RWPE1 (cell line): ENCODE results near the gene RAE1.

Source experiments
- CTCF ChIA-PET: fragments of 350-600 bp; sonication (Branson Sonifier 250); formaldehyde crosslinking; extraction: SDS; loops from one replicate; lab custom pipeline; 2021; lab: Yijun Ruan, JAX
- POLR2A ChIA-PET: fragments of 400-600 bp; formaldehyde crosslinking; extraction: SDS; loops from one replicate; lab custom pipeline; 2020; ENCODE audit warnings: antibody characterized with exemption; ENCODE audit not compliant: low non-redundant PET; lab: Yijun Ruan, JAX
- DNase-seq: peaks from one replicate; pipeline ENCODE4 v3.0.0; 2012; ENCODE audit warnings: low spot score
- H3K27ac ChIP-seq: fragments of 450-650 bp; 2 replicates; pipeline ENCODE4 v1.5.1; 2017
- TF ChIP-seq, protein P1 (sequence below): fragments of 450-650 bp; conservative IDR thresholded peaks from 2 replicates; pipeline ENCODE4 v1.5.1; 2017; ENCODE audit warnings: low read depth, mild to moderate bottlenecking

RAE1 gene, protein sequence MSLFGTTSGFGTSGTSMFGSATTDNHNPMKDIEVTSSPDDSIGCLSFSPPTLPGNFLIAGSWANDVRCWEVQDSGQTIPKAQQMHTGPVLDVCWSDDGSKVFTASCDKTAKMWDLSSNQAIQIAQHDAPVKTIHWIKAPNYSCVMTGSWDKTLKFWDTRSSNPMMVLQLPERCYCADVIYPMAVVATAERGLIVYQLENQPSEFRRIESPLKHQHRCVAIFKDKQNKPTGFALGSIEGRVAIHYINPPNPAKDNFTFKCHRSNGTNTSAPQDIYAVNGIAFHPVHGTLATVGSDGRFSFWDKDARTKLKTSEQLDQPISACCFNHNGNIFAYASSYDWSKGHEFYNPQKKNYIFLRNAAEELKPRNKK

DNA sequence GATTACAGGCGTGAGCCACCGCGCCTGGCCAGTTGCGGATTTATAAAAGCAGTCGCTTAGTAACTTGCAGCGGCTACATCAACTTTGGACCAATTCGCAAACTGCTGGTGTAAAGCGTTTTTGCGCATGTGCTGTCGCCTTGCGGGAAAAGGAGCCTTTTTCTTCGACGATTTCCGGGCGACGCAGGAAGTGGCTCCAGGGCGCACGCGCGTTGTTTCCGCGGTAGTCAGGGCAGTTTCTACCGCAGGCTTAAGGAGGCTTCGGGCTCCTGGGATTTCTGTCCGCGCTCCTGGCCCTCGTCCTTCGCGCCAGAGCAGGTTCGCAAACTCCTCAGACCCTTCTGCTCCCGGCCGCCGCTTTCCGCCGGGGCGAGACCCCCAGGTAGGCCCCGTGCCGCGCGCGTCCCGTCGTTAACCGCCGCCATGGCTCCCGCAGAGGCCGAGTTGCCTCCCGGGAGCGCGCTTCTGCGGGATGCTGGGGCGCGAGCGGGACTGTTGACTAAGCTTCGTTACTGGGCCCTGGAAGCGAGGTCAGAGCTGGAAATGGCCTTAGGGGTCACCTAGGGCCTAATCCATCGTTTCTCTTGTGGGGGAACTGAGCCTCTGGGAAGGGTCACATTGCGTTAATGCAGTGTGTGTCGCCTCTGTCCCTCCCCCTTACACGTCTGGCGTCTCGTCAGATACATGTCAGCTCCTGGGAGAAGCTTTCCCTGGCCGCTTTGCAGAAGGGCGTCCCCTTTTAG is at the start of gene RAE1:
TSS of gene RAE1 (plus strand) at position 214 of the 742 bp plus-strand sequence. CDS start 2,784 bp downstream, outside the sequence.
- TF ChIP-seq, protein P1, sequence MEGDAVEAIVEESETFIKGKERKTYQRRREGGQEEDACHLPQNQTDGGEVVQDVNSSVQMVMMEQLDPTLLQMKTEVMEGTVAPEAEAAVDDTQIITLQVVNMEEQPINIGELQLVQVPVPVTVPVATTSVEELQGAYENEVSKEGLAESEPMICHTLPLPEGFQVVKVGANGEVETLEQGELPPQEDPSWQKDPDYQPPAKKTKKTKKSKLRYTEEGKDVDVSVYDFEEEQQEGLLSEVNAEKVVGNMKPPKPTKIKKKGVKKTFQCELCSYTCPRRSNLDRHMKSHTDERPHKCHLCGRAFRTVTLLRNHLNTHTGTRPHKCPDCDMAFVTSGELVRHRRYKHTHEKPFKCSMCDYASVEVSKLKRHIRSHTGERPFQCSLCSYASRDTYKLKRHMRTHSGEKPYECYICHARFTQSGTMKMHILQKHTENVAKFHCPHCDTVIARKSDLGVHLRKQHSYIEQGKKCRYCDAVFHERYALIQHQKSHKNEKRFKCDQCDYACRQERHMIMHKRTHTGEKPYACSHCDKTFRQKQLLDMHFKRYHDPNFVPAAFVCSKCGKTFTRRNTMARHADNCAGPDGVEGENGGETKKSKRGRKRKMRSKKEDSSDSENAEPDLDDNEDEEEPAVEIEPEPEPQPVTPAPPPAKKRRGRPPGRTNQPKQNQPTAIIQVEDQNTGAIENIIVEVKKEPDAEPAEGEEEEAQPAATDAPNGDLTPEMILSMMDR: no peak
- peak within 1 kb of the TSS; percentile 85 for H3K27ac ChIP-seq
- DNase-seq: peak; percentile 90
- CTCF ChIA-PET: interaction anchor here (1.1 kb wide), 1 partner anchor 19 kb away, joined by 3 read pairs; no protein-coding TSS in a partner anchor
- POLR2A ChIA-PET: no interaction called here

DNA sequence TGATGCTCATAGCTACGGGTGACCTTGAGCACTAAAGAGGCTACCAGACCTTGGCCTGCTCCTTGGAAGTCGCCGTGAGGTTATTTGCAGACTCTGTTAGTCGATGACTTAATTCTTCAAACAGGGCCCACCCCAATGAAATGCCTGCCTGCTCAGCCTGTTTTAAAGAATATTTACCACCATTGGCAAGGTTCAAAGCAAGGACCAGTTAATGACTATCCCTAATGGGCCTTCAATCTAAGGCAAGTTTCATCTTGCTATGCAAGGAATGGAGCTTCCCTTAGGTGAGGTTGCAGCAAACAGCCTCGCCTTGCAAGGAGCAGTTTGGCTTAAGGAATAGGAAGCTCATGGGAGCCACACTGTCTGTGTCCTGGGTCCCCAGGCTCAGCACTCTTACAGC is 44.3 kb upstream of the RAE1 start:
- CTCF ChIA-PET: interaction anchor here (1.1 kb wide), 1 partner anchor 26 kb away, joined by 4 read pairs; no protein-coding TSS in a partner anchor
- TF ChIP-seq, protein P1: no peak
- H3K27ac ChIP-seq: no peak overlapping the region
- POLR2A ChIA-PET: no interaction called here
- no peak for DNase-seq

DNA sequence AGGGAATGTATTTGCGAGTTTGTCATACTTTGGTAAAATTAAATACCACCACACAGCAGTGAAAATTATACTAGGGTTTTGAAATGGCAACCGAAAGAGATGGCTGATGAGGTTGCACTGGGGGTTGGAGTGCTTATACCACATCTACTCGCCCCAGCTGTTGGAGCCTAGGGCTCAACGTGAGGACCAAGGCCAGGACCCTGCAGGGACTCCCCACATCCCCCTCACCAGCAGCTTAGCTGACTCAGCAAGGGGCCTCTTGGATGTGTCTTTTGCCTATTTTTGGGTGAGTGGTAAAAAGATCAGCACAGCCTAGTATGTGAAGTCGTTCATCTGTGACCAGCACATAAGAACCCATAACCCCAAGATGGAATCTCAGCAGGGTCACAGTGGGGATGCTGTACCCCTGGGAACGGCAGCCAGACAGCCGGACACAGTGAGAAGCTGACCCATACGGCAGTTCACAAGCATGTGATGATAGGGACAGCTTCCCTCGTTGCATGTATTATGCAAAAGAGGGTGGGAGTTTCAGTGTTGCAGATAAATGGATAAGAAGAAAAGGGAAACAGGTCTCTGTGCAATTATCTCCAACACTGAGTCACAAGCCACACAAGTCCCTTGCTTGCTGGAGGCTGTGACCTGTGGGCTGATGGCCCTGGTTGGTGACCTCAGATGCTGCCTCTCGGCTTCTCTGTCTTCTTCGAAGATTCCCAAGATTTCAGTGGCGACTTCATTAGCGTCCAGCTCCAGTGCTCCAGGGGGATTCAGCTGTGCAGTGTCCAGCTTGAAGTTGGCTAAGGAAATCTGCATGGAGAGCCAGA is 42.4 kb upstream of the RAE1 start:
- no peak overlapping the region for H3K27ac ChIP-seq
- POLR2A ChIA-PET: no interaction called here
- TF ChIP-seq, protein P1: no peak
- DNase-seq: no peak
- CTCF ChIA-PET: interaction anchor here (0.6 to 1.6 kb wide), 2 partner anchors 24 to 27 kb away, joined by 3 to 7 read pairs; no protein-coding TSS in a partner anchor

DNA sequence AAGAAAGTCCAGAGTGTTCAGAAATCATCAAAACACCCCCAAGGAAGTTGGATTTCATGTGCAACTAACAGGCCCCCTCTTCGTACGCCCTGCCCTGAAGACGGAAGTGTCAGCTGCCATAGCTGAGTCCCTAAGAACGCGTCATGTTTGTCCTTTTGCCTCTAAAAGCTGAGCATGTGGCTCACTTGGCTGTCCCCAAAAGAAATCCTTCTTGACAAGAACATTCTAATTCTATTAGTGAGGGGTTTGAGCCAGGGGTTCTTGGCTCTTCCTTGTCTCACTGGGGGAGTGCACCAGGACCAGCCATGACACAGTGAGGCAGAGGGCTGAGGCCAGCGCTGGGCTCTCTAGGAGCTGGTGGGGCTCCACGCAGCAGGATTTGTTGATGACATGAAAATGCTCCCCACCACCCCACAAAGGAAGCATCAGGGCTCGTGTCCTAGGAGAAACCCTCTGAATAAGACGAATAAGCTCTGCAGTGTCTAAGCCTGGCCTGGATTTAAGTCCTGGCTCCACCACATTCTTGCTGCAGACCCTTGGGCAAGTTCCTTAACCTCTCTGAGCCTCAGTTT is 41.4 kb upstream of the RAE1 start:
- TF ChIP-seq, protein P1: no peak
- ChIA-PET POLR2A (no interaction called here), CTCF (interaction anchor here (0.6 to 1.6 kb wide), 3 partner anchors 23 to 234 kb away, joined by 3 to 7 read pairs (median 3); no protein-coding TSS in a partner anchor)
- no peak overlapping the region for H3K27ac ChIP-seq
- DNase-seq: no peak

DNA sequence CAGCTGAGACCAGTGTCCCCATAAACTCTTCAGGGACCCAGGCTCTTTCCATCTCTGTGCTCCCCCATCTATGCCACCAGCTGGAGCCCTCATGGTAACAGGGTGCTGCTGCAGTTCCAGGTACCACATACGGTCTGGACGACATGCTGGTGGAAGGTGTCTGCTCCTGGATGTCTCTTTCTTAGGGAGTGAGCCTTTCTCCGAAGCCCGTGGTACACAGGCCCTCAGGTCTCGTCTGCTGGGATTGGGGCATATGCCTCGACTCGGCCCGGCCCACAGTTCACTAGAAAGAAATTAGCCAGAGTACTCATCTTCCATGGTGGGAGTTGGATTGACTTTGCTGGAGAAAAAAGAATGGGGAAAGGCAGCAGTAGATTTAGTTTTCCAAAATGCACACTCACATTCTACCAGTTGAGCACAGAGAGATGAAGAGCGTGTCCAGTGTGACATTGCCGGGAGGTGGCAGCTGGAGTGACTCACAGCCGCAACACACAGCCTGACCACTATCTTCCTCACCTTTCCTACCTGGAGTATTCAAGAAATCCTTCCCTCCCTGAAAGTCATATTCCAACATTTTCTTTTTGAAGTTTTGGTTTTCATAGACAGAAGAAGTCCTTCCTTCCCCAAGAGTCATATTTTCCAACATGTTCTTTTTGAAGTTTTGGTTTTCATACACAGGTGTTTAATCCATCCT is 40.1 kb upstream of the RAE1 start:
- no peak for DNase-seq
- ChIA-PET CTCF (interaction anchor here (1.1 to 1.4 kb wide), 2 partner anchors 16 to 21 kb away, joined by 3 read pairs; no protein-coding TSS in a partner anchor), POLR2A (no interaction called here)
- no peak overlapping the region for H3K27ac ChIP-seq
- TF ChIP-seq, protein P1: no peak
